Lower leg skin (tissue), 3 donors: ENCODE results near the gene TAP1.

Source experiments
- CTCF ChIP-seq, 3 donors: fragments of 450-650 bp; IDR thresholded peaks; one replicate each; pipeline ENCODE4 v1.5.1; 2016; ENCODE audit warnings: antibody characterized with exemption in 3 of 3, mild to moderate bottlenecking in 3 of 3, moderate library complexity in 2 of 3
- POLR2A ChIP-seq, 2 donors: fragments of 450-650 bp; IDR thresholded peaks; one replicate each; pipeline ENCODE4 v1.6.1; 2016 to 2017; ENCODE audit warnings: antibody characterized with exemption in 2 of 2, mild to moderate bottlenecking in 1 of 2, moderate library complexity in 1 of 2

GRCh38 chr6:32842690-32843089 is 10.8 kb downstream of the TAP1 start:
- no peak for TF ChIP-seq POLR2A (IDR thresholded peaks at IDR 0.05)
- TF ChIP-seq CTCF (IDR thresholded peaks at IDR 0.05): no peak
